Measurements from ENCODE around the gene OVCH2.
"Not testable (repeated sequence)": the region's sequence is repeated elsewhere in the genome, so short reads cannot be mapped to it uniquely, and the experiment has no call there.

OVCH2 gene

GRCh38 chr11:7706377-7706776 is at the start of gene OVCH2:
Gene OVCH2, minus strand, starts transcription at chr11:7706477. Its CDS starts 83 bp downstream, at chr11:7706394.
- ATAC-seq: no peak
- no peak for DNase-seq

GRCh38 chr11:7749456-7749855 is 43.2 kb upstream of the OVCH2 start:
- ATAC-seq: no peak
- no peak for DNase-seq

DNA sequence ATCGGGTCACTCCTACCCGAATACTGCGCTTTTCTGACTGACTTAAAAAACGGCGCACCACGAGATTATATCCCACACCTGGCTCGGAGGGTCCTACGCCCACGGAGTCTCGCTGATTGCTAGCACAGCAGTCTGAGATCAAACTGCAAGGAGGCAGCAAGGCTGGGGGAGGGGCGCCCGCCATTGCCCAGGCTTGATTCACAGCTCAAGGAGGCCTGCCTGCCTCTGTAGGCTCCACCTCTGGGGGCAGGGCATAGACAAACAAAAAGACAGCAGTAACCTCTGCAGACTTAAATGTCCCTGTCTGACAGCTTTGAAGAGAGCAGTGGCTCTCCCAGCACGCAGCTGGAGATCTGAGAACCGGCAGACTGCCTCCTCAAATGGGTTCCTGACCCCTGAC is 28.5 kb upstream of the OVCH2 start:
- not testable (repeated sequence) for ATAC-seq, DNase-seq

DNA sequence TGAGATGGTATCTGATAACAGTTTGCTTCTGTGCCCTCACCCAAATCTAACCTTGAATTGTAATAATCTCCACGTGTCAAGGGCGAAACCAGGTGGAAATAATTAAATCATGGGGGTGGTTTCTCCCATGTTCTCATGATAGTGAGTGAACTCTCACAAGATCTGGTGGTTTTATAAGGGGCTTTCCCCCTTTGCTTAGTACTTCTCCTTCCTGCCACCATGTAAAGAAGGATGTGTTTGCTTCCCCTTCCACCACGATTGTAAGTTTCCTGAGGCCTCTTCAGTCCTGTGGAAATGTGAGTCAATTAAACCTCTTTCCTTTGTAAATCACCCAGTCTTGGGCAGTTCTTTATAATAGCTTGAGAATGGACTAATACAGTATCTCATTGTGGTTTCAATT is 8.5 kb upstream of the OVCH2 start:
- DNase-seq (no peak), ATAC-seq (no peak)

DNA sequence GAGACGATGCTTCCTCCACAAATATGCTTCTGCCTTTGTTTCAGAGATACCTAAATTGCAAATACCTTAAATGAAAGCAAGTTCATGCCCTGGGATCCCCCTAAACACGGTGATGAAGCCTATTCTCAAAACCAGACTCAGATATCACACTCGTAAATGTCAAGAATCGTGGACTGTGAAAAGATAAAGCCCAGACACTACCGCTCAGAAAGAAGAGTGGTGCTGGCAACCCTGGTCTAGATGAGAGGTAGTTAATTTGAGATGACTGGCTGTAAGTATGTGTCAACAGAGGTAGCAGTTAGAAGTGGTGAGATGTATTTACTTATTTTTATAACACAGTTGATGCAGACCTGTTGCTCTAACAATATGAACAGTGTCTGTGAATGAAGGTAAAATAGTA is 2.5 kb downstream of the OVCH2 start:
- ATAC-seq (no peak), DNase-seq (no peak)

DNA sequence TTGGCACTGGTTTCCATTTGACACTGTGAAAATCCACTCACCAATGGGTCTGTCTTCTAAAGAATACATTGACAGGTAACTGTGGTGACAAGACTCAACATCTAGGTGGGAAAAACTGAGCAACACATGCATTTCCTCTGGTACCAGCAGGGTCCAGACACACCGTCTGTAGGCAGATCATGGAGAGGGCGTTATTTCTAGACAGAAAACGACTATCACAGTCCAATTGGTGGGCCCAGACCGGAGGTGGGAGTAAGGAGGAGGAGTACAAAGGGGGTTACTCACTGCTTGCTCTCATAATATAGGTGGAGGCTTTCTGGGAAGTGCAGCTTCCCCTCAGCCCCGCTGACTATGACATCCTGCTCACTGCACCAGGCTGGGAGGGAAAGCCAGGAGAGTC is 9.9 kb downstream of the OVCH2 start:
- ATAC-seq: peak; percentile 77

GRCh38 chr11:7694235-7694634 is 12.0 kb downstream of the OVCH2 start:
- no peak for ATAC-seq
- DNase-seq: no peak

More for the DNA sequence above, 9.9 kb downstream of the OVCH2 start:
- no peak for DNase-seq

- DNase-seq: no peak
- ATAC-seq: no peak
These were observed 13.9 kb downstream of the OVCH2 start for GRCh38 chr11:7692426-7692825.

- no peak for DNase-seq
- no peak for ATAC-seq
These were observed 14.4 kb downstream of the OVCH2 start for GRCh38 chr11:7691759-7692350.

DNA sequence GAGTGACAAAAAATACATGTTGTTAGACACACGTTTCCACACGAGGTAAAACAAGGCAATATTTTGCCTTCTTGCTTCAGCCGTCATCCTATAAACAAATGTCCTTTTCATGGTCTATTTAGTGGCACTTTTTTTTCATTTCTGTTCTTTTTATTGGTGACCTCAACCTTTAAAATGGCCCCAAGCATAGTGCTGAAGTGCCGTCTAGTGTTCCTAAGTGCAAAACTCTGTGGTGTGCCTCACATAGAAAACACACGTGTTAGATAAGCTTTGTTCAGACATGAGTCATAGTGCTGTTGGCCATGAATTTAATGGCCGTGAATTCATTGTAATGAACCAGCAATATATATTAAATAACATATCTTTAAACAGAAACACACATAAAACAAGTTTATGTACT is 15.6 kb downstream of the OVCH2 start:
- DNase-seq (no peak), ATAC-seq (peak; percentile 64)

- no peak for DNase-seq
- ATAC-seq: no peak
These were observed 17.0 kb downstream of the OVCH2 start for GRCh38 chr11:7689239-7689638.

GRCh38 chr11:7688238-7688826 is 17.9 kb downstream of the OVCH2 start:
- no peak for ATAC-seq
- DNase-seq: no peak

DNA sequence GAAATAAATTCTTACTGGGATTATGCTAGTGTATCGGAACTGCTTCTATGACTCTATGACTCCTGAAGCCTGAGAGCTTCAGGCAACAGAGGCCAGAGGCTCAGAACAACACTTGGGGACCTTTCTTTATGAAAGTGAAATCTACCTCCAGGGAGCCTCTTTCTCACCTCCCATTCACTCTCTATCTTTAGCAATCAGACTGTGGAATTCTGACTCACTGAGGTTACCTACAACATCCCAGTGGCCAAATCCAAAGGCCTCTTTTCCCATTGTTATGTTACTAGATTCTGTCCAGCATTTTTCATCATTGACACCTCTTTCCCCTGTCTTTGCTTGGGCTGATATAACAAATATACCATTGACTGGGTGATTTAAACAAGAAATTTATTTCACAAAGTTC is 18.9 kb downstream of the OVCH2 start:
- ATAC-seq: no peak

DNA sequence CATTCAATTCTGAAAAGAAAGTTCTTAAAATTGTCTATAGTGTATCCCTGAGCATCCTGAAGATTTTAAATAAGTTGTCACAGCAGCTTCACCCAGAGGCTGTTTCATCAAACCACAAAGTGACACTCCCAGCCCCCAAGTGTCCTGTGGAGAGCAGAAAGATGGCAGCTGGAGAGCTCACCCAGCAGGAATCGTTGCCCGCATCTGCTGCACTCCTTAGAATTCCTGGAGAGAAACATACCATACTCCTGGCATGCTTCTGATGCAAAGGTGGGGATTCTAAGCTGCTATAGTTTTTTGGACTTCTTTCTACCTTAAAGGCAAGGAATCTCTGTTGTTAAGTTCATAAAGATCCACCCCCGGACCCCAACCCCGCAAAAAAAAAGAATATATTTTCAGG is 19.5 kb downstream of the OVCH2 start:
- DNase-seq: no peak
- no peak for ATAC-seq

More for the DNA sequence above, 18.9 kb downstream of the OVCH2 start:
- no peak for DNase-seq

GRCh38 chr11:7683571-7683970 is 22.7 kb downstream of the OVCH2 start:
- no peak for ATAC-seq
- no peak for DNase-seq

GRCh38 chr11:7677796-7678201 is 28.5 kb downstream of the OVCH2 start:
- ATAC-seq: no peak
- no peak for DNase-seq

DNA sequence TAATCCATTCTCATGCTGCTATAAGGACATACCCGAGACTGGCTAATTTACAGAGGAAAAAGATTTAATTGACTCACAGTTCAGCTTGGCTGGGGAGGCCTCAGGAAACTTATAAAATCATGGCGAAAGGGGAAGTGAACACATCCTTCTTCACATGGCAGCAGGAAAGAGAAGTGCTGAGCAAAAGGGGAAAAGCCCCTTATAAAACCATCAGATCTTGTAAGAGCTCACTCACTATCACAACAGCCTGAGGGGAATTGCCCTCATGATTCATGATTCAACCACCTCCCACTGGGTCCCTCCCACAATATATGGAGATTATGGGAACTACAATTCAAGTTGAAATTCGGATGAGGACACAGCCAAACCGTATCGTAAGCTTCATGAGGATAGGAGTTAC is 29.2 kb downstream of the OVCH2 start:
- ATAC-seq: no peak
- DNase-seq: no peak

DNA sequence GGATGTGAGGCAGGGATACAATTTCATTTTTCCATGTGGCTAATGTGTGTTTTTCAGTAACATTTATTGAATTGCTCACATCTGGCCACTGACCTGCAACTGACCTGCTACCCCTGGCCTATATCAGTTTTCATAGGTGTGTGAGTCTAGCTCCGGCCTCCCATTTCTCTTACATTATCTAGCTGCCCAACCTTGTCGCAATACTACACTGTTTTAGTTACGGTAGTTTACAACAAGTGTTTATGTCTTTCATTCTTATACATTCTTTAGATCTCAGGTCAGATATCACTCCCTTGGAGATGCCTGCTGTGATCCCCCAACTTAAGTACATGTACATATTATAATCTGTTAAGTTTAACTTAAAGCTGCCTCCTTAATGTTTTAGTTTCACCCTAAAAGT is 30.6 kb downstream of the OVCH2 start:
- DNase-seq (no peak), ATAC-seq (no peak)

DNA sequence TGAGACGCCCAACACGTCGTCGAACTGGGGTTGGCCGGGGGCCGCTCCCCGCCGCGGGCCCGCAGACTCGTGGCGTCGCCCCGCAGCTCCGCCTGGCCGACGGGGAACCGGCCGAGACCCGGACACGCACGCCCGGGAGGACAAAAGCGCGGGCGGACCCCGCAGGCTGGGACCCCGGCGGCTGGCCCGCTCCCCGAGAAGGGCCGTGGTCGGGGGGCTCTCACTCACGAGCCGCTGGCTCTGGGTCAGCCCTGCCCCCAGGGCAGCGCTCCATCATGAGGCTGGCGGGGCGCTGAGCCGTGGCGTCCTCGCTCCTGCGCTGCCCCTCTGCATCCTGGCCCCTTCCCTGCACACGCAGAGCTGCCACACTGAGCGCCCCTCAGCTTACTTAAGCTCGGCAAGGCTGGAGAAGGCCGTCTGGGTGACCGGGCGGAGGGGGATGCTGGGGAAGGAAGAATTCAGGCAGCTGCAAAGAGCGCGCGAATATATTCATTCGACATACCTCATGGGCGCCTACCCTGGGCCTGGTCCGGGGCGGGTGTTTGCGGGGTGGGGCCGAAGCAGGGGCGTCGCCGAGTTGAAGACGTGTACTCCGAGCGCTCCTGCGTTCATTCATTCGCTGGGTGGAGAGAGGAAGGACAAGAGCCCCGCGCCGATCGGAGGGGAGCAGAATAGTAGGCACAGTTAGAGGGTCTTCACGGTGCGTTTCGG is 32.4 kb downstream of the OVCH2 start:
- ATAC-seq: peak; percentile 26
- peak; percentile 42 for DNase-seq

GRCh38 chr11:7672960-7673723 is 33.1 kb downstream of the OVCH2 start, which contains the start of gene CYB5R2:
Gene CYB5R2, minus strand, starts transcription at chr11:7673500. Its CDS starts 675 bp downstream, at chr11:7672825.
- no peak for ATAC-seq

DNA sequence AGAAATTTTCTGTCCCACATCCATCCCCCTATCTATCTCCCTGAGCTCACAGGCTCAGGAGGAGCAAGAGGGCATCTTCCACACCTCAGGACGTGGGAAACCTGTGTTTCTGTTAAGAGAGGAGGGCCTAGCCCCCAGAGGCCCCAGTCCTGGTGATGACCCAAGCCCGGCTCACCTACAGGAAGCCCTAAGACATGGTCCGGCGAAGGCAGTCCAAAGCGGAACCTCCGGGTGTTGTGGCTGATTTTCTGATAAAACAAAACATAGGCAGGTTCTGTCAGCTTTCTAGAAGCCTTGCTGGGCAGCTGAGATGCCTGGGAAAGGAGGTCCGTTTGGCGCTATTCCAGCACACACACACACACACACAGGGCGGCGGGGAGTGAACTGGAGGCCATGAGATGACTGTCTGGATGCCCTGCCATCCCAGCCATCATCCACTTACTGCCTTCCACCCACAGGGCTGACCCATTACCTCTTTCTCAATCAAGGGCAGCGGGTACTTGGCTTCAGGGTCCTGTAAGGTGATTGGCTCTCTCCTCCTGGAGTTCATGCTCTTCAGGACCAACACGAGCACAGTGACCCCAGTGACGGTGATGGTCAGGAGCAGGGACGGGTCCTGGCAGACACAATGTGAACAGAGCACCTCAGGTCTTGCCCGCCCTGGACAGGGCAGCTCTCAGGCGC is 33.9 kb downstream of the OVCH2 start:
- no peak for DNase-seq
- ATAC-seq: peak; percentile 4

More at GRCh38 chr11:7672960-7673723, 33.1 kb downstream of the OVCH2 start, which contains the start of gene CYB5R2:
- DNase-seq: peak; percentile 27
